ENCODE measurements around the gene MEGF9.

- TF ChIP-seq POLR2A (IDR thresholded peaks at IDR 0.05; ENCODE audit: low read depth, low read length) (no peak), PAX5 (IDR thresholded peaks at IDR 0.05; ENCODE audit: insufficient read depth, low read length, severe bottlenecking) (no peak), TAF1 (IDR thresholded peaks at IDR 0.05; ENCODE audit: low read depth, low read length) (no peak), POLR2AphosphoS5 (IDR thresholded peaks at IDR 0.05; ENCODE audit: low read depth, low read length) (no peak), SPI1 (IDR thresholded peaks at IDR 0.05; ENCODE audit: low read depth, low read length) (no peak)
These were observed 157.1 kb downstream of the MEGF9 start for GRCh38 chr9:120557205-120557604.

Measured in GM12891 (cell line).